ENCODE measurements around the gene RYR3. TPM values are rescaled to one million over a fixed set of nuclear protein-coding genes. Genes with fewer than 3 reads are reported as not detected.

Gene RYR3
- total RNA-seq, 1 experiment from 2014 or later = not detected

DNA sequence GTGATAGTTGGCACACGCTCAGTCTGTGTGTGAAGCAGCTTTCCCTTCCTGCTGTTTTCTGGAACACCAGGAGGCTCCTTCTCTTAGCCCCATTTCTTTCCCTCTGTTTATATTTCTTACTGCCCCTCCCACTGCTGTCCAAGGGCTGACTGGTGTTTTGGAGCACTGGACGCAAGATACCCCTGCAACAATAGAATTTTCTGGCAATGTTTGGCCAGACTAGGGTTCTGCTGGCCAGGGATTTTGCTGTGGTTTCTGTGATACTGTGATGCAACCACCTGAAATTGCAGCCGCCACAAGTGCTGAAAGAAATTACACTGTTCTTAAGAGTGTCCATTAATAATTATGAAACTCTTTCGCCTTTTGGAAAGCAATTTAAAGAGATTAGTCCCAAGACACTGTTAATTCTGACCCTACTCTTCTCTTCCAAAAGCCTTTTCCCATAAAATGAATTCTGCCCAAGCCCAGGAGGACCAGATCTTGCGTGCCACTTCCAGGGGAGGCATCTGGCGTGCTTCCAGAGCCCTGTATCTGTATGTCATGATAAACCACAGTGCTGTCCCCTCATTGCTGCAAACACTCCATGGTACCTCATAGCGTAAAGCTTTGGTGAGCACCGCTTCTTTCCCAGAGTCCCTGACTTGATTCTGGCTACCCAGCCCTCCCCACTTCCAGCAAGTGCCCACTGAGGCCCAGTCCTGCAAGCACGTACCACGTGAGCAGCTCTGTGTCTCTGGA is 498.1 kb downstream of the RYR3 start:
- Histone ChIP-seq H3K9me3 (ENCODE audit: low read depth, low read length, poor library complexity, severe bottlenecking) (no peaks in the 10 kb centered on the region), H3K4me1 (ENCODE audit: insufficient read depth, low read length, poor library complexity, severe bottlenecking) (no peaks in the 10 kb centered on the region), H3K4me3 (ENCODE audit: low read depth, low read length, poor library complexity, severe bottlenecking) (no peak overlapping the region), H3K36me3 (ENCODE audit: insufficient read depth, low read length, poor library complexity, severe bottlenecking) (no peaks in the 10 kb centered on the region), H3K27me3 (replicated peaks; ENCODE audit: insufficient read depth, low read depth, low read length, poor library complexity) (peaks cover 4% of the 10 kb centered on the region), H3K27ac (ENCODE audit: low read depth, low read length, poor library complexity, severe bottlenecking) (no peak overlapping the region)
- TF ChIP-seq EZH2 (IDR thresholded peaks at IDR 0.05; ENCODE audit: borderline replicate concordance, low read depth, low read length, poor library complexity, severe bottlenecking) = no peak
- TF ChIP-seq, protein P1, sequence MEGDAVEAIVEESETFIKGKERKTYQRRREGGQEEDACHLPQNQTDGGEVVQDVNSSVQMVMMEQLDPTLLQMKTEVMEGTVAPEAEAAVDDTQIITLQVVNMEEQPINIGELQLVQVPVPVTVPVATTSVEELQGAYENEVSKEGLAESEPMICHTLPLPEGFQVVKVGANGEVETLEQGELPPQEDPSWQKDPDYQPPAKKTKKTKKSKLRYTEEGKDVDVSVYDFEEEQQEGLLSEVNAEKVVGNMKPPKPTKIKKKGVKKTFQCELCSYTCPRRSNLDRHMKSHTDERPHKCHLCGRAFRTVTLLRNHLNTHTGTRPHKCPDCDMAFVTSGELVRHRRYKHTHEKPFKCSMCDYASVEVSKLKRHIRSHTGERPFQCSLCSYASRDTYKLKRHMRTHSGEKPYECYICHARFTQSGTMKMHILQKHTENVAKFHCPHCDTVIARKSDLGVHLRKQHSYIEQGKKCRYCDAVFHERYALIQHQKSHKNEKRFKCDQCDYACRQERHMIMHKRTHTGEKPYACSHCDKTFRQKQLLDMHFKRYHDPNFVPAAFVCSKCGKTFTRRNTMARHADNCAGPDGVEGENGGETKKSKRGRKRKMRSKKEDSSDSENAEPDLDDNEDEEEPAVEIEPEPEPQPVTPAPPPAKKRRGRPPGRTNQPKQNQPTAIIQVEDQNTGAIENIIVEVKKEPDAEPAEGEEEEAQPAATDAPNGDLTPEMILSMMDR (conservative IDR thresholded peaks at IDR 0.05; ENCODE audit: low read depth, low read length) = no peak
- DNase-seq (ENCODE audit: low spot score) = peak; percentile 1
- CTCF ChIA-PET = no interaction called here
- no TSS peak for BruUV-seq (replicated peaks)
- intact Hi-C loops (cut with micrococcal nuclease; ENCODE audit: unreplicated experiment) = no loop called here
- POLR2A ChIA-PET (ENCODE audit: low non-redundant PET) = no interaction called here

DNA sequence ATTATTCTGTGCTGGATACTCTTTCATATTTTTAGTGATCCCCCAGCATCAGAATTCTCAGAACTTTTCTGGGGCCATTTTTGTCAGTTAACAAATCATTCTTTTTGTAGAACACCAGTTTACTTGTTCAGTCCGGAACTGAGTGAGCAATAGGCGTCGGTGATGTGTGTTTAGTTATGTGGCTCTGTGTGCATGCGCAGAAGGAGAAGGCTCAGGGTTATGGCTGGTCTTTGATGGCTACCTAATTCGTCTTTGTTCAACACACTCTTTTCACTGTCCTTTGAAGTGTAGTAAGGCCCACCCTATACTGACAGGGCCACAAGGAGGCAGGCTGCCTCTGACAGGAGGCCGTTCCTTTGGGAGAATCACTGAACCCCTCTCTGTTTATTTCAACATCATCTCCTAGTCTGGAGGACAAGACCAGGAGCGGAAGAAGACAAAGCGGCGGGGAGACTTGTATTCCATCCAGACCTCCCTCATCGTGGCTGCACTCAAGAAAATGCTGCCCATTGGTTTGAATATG is 499.4 kb downstream of the RYR3 start:
- H3K36me3 ChIP-seq (ENCODE audit: insufficient read depth, low read length, poor library complexity, severe bottlenecking) = no peaks in the 10 kb centered on the region
- no peak overlapping the region for H3K4me3 ChIP-seq (ENCODE audit: low read depth, low read length, poor library complexity, severe bottlenecking)
- intact Hi-C loops (cut with micrococcal nuclease; ENCODE audit: unreplicated experiment) = no loop called here
- H3K27ac ChIP-seq (ENCODE audit: low read depth, low read length, poor library complexity, severe bottlenecking) = no peak overlapping the region
- no peak for DNase-seq (ENCODE audit: low spot score)
- ChIA-PET POLR2A (ENCODE audit: low non-redundant PET) (no interaction called here), CTCF (no interaction called here)
- TF ChIP-seq, protein P1 (conservative IDR thresholded peaks at IDR 0.05; ENCODE audit: low read depth, low read length) = no peak
- TF ChIP-seq EZH2 (IDR thresholded peaks at IDR 0.05; ENCODE audit: borderline replicate concordance, low read depth, low read length, poor library complexity, severe bottlenecking) = no peak
- BruUV-seq (replicated peaks) = no TSS peak
- H3K27me3 ChIP-seq (replicated peaks; ENCODE audit: insufficient read depth, low read depth, low read length, poor library complexity) = peaks cover 4% of the 10 kb centered on the region
- no peaks in the 10 kb centered on the region for H3K4me1 ChIP-seq (ENCODE audit: insufficient read depth, low read length, poor library complexity, severe bottlenecking)
- no peaks in the 10 kb centered on the region for H3K9me3 ChIP-seq (ENCODE audit: low read depth, low read length, poor library complexity, severe bottlenecking)

DNA sequence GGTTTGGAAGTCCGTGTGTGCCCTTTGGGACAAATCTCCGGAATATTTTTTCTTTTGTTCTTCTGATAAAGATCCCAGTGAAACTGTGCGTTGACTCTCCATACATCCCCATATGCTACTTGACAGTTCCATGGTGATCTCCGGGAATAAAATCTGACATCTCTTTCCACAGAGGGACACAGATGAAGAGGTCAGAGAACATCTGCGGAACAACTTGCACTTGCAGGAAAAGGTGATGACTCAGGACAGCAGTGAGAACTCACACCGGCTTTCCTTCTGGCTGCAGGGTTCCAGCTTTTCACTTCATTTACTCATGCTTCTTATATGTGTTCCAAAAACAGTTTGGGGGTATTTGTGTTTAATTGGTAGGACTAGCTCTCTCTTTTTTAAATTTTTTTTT is 500.0 kb downstream of the RYR3 start:
- POLR2A ChIA-PET (ENCODE audit: low non-redundant PET) = no interaction called here
- CTCF ChIA-PET = no interaction called here
- no peak for DNase-seq (ENCODE audit: low spot score)
- H3K9me3 ChIP-seq (ENCODE audit: low read depth, low read length, poor library complexity, severe bottlenecking) = no peaks in the 10 kb centered on the region
- no peaks in the 10 kb centered on the region for H3K36me3 ChIP-seq (ENCODE audit: insufficient read depth, low read length, poor library complexity, severe bottlenecking)
- no peaks in the 10 kb centered on the region for H3K4me1 ChIP-seq (ENCODE audit: insufficient read depth, low read length, poor library complexity, severe bottlenecking)
- H3K27ac ChIP-seq (ENCODE audit: low read depth, low read length, poor library complexity, severe bottlenecking) = no peak overlapping the region
- no peak overlapping the region for H3K4me3 ChIP-seq (ENCODE audit: low read depth, low read length, poor library complexity, severe bottlenecking)
- peaks cover 4% of the 10 kb centered on the region for H3K27me3 ChIP-seq (replicated peaks; ENCODE audit: insufficient read depth, low read depth, low read length, poor library complexity)
- no peak for TF ChIP-seq EZH2 (IDR thresholded peaks at IDR 0.05; ENCODE audit: borderline replicate concordance, low read depth, low read length, poor library complexity, severe bottlenecking)
- TF ChIP-seq, protein P1 (conservative IDR thresholded peaks at IDR 0.05; ENCODE audit: low read depth, low read length) = no peak
- intact Hi-C loops (cut with micrococcal nuclease; ENCODE audit: unreplicated experiment) = no loop called here
- no TSS peak for BruUV-seq (replicated peaks)

All from A673 (cell line).